ENCODE measurements around the gene ID4. TPM values are rescaled to one million over a fixed set of nuclear protein-coding genes. Genes with fewer than 3 reads are reported as not detected.
A peak's percentile ranks its signal among the peaks of the same experiment; 100 is the strongest.

ID4 gene
- total and polyA plus RNA-seq, 12 donors = 1.2 to 9.6 (median 3.1) TPM

- Histone ChIP-seq H3K27me3 (peaks cover 0 to 16% (median 4%) of the 10 kb centered on the region in 7 donors), H3K4me1 (no peaks in the 10 kb centered on the region), H3K4me3 (no peak overlapping the region), H3K9me3 (no peaks in the 10 kb centered on the region), H3K27ac (no peak overlapping the region), H3K36me3 (no peaks in the 10 kb centered on the region)
- intact Hi-C loops (cut with DNase I) = no loop called here
- 57 to 64% methylated on average over 2 of the region's 2 CpGs for WGBS, 2 donors
- no peak for DNase-seq
- TF ChIP-seq, protein P1, sequence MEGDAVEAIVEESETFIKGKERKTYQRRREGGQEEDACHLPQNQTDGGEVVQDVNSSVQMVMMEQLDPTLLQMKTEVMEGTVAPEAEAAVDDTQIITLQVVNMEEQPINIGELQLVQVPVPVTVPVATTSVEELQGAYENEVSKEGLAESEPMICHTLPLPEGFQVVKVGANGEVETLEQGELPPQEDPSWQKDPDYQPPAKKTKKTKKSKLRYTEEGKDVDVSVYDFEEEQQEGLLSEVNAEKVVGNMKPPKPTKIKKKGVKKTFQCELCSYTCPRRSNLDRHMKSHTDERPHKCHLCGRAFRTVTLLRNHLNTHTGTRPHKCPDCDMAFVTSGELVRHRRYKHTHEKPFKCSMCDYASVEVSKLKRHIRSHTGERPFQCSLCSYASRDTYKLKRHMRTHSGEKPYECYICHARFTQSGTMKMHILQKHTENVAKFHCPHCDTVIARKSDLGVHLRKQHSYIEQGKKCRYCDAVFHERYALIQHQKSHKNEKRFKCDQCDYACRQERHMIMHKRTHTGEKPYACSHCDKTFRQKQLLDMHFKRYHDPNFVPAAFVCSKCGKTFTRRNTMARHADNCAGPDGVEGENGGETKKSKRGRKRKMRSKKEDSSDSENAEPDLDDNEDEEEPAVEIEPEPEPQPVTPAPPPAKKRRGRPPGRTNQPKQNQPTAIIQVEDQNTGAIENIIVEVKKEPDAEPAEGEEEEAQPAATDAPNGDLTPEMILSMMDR (IDR thresholded peaks at IDR 0.05) = peak in 1 of 9 donors; percentile 8
- ATAC-seq = no peak
Observed at GRCh38 chr6:19873031-19873430, 35.9 kb downstream of the ID4 start.

DNA sequence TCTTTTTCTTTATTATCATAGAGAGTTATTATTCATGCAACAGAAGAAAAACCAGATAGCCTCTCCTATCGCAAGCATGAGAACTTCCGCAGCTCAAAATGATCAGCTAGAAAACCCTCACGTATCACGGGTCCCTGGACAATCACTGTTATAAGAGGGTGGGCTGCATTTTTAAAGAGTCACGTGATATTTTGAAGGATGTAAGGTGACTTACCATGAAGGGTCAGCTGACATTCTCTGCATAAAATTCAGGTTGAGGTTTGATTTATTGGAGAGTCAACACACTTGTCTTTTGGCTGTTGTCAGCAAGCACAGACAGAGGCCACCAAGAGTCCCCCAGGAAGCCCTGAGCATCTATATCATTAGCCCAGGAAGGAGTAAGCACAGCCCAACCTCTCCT lies 39.5 kb downstream of the ID4 start:
- Histone ChIP-seq H3K36me3 (no peaks in the 10 kb centered on the region), H3K27me3 (peaks cover 0 to 9% (median 0%) of the 10 kb centered on the region in 7 donors), H3K4me3 (no peak overlapping the region), H3K27ac (no peak overlapping the region), H3K4me1 (no peaks in the 10 kb centered on the region), H3K9me3 (no peaks in the 10 kb centered on the region)
- DNase-seq = no peak
- TF ChIP-seq, protein P1 (IDR thresholded peaks at IDR 0.05) = no peak
- 86 to 91% methylated on average over 5 of the region's 5 CpGs for WGBS, 2 donors
- intact Hi-C loops (cut with DNase I) = no loop called here
- ATAC-seq = no peak

- no peaks in the 10 kb centered on the region for H3K9me3 ChIP-seq
- ATAC-seq (no peak), DNase-seq (no peak)
- H3K27me3 ChIP-seq = peaks cover 0 to 5% (median 0%) of the 10 kb centered on the region in 7 donors
- WGBS, 2 donors = 11 to 17% methylated on average over 1 of the region's 1 CpG
- intact Hi-C loops (cut with DNase I) = no loop called here
- H3K4me1 ChIP-seq = no peaks in the 10 kb centered on the region
- H3K36me3 ChIP-seq = no peaks in the 10 kb centered on the region
- TF ChIP-seq, protein P1 (IDR thresholded peaks at IDR 0.05) = no peak
- H3K4me3 ChIP-seq = no peak overlapping the region
- H3K27ac ChIP-seq = no peak overlapping the region
Observed at GRCh38 chr6:19879663-19880062, 42.5 kb downstream of the ID4 start.

DNA sequence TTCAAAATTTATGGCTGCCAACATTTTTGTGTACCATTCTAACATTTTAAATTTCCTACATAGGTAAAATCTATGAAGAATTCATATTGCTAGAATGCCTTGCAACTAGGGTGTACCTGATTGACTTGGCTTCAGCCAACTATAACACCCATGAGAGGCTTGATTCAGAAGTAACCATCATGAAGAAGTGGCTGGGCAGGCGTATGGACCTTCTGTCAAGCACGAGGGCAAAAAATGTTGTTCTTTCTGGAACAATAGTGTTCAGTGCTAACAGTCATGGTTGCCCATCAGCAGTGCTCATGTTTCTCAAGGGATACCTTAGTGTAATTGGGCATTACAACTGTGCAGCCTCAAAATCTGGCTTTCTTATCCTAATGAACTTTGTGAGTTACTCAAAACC lies 42.9 kb downstream of the ID4 start:
- 73% methylated on average over 2 of the region's 2 CpGs for WGBS, 2 donors
- Histone ChIP-seq H3K27ac (no peak overlapping the region), H3K27me3 (peaks cover 0 to 5% (median 0%) of the 10 kb centered on the region in 7 donors), H3K4me1 (no peaks in the 10 kb centered on the region), H3K4me3 (no peak overlapping the region), H3K36me3 (no peaks in the 10 kb centered on the region), H3K9me3 (no peaks in the 10 kb centered on the region)
- DNase-seq (no peak), ATAC-seq (no peak)
- TF ChIP-seq, protein P1 (IDR thresholded peaks at IDR 0.05) = no peak
- intact Hi-C loops (cut with DNase I) = no loop called here
